ENCODE measurements around the gene SPRR4. TPM values are rescaled to one million over a fixed set of nuclear protein-coding genes. Genes with fewer than 3 reads are reported as not detected.

Gene SPRR4
- total RNA-seq, 1 donor from 2014 or later = not detected

Other genes starting within 250 kb of the SPRR4 start
- not detected in 2 replicates for gene KPRP, start 212.6 kb upstream of the SPRR4 start, total RNA-seq
- gene LCE1F, start 195.5 kb upstream of the SPRR4 start, total RNA-seq = not detected in 2 replicates
- not detected in 2 replicates for gene LCE1E, start 184.4 kb upstream of the SPRR4 start, total RNA-seq
- not detected in 2 replicates for gene LCE1D, start 173.9 kb upstream of the SPRR4 start, total RNA-seq
- not detected in 2 replicates for gene LCE1C, start 164.0 kb upstream of the SPRR4 start, total RNA-seq
- not detected in 2 replicates for gene LCE1B, start 158.7 kb upstream of the SPRR4 start, total RNA-seq
- gene LCE1A, start 143.2 kb upstream of the SPRR4 start, total RNA-seq = not detected in 2 replicates
- gene LCE6A, start 127.8 kb upstream of the SPRR4 start, total RNA-seq = not detected in 2 replicates
- not detected in 2 replicates for gene LCE7A, start 110.7 kb upstream of the SPRR4 start, total RNA-seq
- not detected in 2 replicates for gene SMCP, start 92.3 kb upstream of the SPRR4 start, total RNA-seq
- gene IVL, start 62.1 kb upstream of the SPRR4 start, total RNA-seq = not detected in 2 replicates
- gene SPRR5, start 23.4 kb upstream of the SPRR4 start, total RNA-seq = not detected in 2 replicates
- gene SPRR1A, start 13.4 kb downstream of the SPRR4 start, total RNA-seq = not detected in 2 replicates
- gene SPRR3, start 31.1 kb downstream of the SPRR4 start, total RNA-seq = not detected in 2 replicates
- not detected in 2 replicates for gene SPRR1B, start 60.6 kb downstream of the SPRR4 start, total RNA-seq
- gene SPRR2D, start 70.5 kb downstream of the SPRR4 start, total RNA-seq = not detected in 2 replicates
- gene SPRR2A, start 86.9 kb downstream of the SPRR4 start, total RNA-seq = not detected in 2 replicates
- not detected in 2 replicates for gene SPRR2B, start 101.0 kb downstream of the SPRR4 start, total RNA-seq
- not detected in 2 replicates for gene SPRR2E, start 123.9 kb downstream of the SPRR4 start, total RNA-seq
- not detected in 2 replicates for gene SPRR2F, start 142.9 kb downstream of the SPRR4 start, total RNA-seq
- gene SPRR2G, start 180.2 kb downstream of the SPRR4 start, total RNA-seq = not detected in 2 replicates
- not detected in 2 replicates for gene LELP1, start 232.8 kb downstream of the SPRR4 start, total RNA-seq
- gene PRR9, start 246.9 kb downstream of the SPRR4 start, total RNA-seq = not detected in 2 replicates

Data from dermis blood vessel endothelial cell (primary cell).